Activated CD8-positive, alpha-beta T cell treated with anti-CD3 and anti-CD28 coated beads, Interleukin-2, amount 10 ng/mL, durations not matched to agents 7 days and 5 days (primary cell): ENCODE data around the gene CEACAM3. TPM values are rescaled to one million over a fixed set of nuclear protein-coding genes. Genes with fewer than 3 reads are reported as not detected.

Experiments
- ATAC-seq: fragments of 150-1000 bp; cut with Tn5 transposase; one replicate; pipeline ENCODE4 v1.10.0; 2021; ENCODE audit warnings: moderate library complexity
- CTCF ChIA-PET: fragments of 350-600 bp; sonication (Branson Sonifier 250); formaldehyde crosslinking; loops from one replicate; lab custom pipeline; 2021; ENCODE audit warnings: antibody characterized with exemption; lab: Charles Lee
- POLR2A ChIA-PET: fragments of 350-600 bp; sonication (Branson Sonifier 250); formaldehyde crosslinking; loops from one replicate; lab custom pipeline; 2021; ENCODE audit warnings: antibody characterized with exemption; lab: Charles Lee
- DNase-seq: peaks from one replicate; pipeline ENCODE4 v3.0.0-alpha.2; 2020
- H3K27ac Mint-ChIP-seq: one replicate; pipeline ENCODE4 v1.8.0; 2021; ENCODE audit warnings: mild to moderate bottlenecking, mixed read lengths
- H3K27me3 Mint-ChIP-seq: one replicate; pipeline ENCODE4 v1.8.0; 2021; ENCODE audit warnings: low read depth, mixed read lengths
- H3K36me3 Mint-ChIP-seq: one replicate; pipeline ENCODE4 v1.8.0; 2021; ENCODE audit warnings: low read depth, mixed read lengths
- H3K4me1 Mint-ChIP-seq: one replicate; pipeline ENCODE4 v1.8.0; 2021; ENCODE audit warnings: low read depth, mixed read lengths
- H3K4me3 Mint-ChIP-seq: one replicate; pipeline ENCODE4 v1.8.0; 2021; ENCODE audit warnings: mild to moderate bottlenecking, mixed read lengths
- H3K9me3 Mint-ChIP-seq: one replicate; pipeline ENCODE4 v1.8.0; 2022; ENCODE audit warnings: mixed read lengths; ENCODE audit not compliant: insufficient read depth
- total RNA-seq, 2 experiments: library from RNA; stranded (reverse); gene quantifications; one replicate each; pipeline ENCODE4 v1.2.3, GENCODE V29; 2021

Gene CEACAM3
- total RNA-seq, 2 experiments from 2014 or later = not detected

GRCh38 chr19:41793414-41793727 is 3.0 kb upstream of the CEACAM3 start:
- Mint-ChIP-seq H3K36me3 (no peaks in the 10 kb centered on the region), H3K9me3 (no peaks in the 10 kb centered on the region), H3K27me3 (peaks cover 29% of the 10 kb centered on the region), H3K27ac (no peak overlapping the region), H3K4me3 (no peak overlapping the region), H3K4me1 (no peaks in the 10 kb centered on the region)
- ATAC-seq (no peak), DNase-seq (no peak)
- CTCF ChIA-PET = interaction anchor here (0.6 to 6.1 kb wide), 29 partner anchors 9 to 236 kb away, joined by 3 to 152 read pairs (median 4); partner anchors contain the start of gene RPS19
- POLR2A ChIA-PET = interaction anchor here (0.6 kb wide), 1 partner anchor 321 kb away, joined by 3 read pairs; no protein-coding TSS in a partner anchor

- no peak overlapping the region for H3K4me3 Mint-ChIP-seq
- CTCF ChIA-PET = interaction anchor here (0.6 to 6.1 kb wide), 25 partner anchors 9 to 164 kb away, joined by 3 to 152 read pairs (median 7); partner anchors contain the start of gene RABAC1
- H3K4me1 Mint-ChIP-seq = no peaks in the 10 kb centered on the region
Measured at GRCh38 chr19:41795031-41795461, 1.3 kb upstream of the CEACAM3 start.

GRCh38 chr19:41796901-41797300 is 514 bp downstream of the CEACAM3 start:
- Mint-ChIP-seq H3K9me3 (no peaks in the 10 kb centered on the region), H3K36me3 (no peaks in the 10 kb centered on the region), H3K27me3 (peaks cover 28% of the 10 kb centered on the region), H3K27ac (no peak overlapping the region), H3K4me1 (no peaks in the 10 kb centered on the region), H3K4me3 (no peak overlapping the region)
- DNase-seq (no peak), ATAC-seq (no peak)
- ChIA-PET CTCF (interaction anchor here (0.7 to 5.8 kb wide), 4 partner anchors 12 to 44 kb away, joined by 3 to 69 read pairs (median 20); no protein-coding TSS in a partner anchor), POLR2A (no interaction called here)

More at GRCh38 chr19:41795031-41795461, 1.3 kb upstream of the CEACAM3 start:
- DNase-seq = peak; percentile 77
- H3K9me3 Mint-ChIP-seq = no peaks in the 10 kb centered on the region
- peaks cover 29% of the 10 kb centered on the region for H3K27me3 Mint-ChIP-seq
- POLR2A ChIA-PET = no interaction called here
- H3K36me3 Mint-ChIP-seq = no peaks in the 10 kb centered on the region
- no peak overlapping the region for H3K27ac Mint-ChIP-seq
- ATAC-seq = peak; percentile 91

- CTCF ChIA-PET = interaction anchor here (1.7 kb wide), 1 partner anchor 37 kb away, joined by 3 read pairs; no protein-coding TSS in a partner anchor
- H3K9me3 Mint-ChIP-seq = no peaks in the 10 kb centered on the region
- H3K27me3 Mint-ChIP-seq = peaks cover 19% of the 10 kb centered on the region
- H3K4me3 Mint-ChIP-seq = no peak overlapping the region
- ATAC-seq (no peak), DNase-seq (no peak)
- H3K4me1 Mint-ChIP-seq = peaks cover 14% of the 10 kb centered on the region
- POLR2A ChIA-PET = no interaction called here
- no peak overlapping the region for H3K27ac Mint-ChIP-seq
- no peaks in the 10 kb centered on the region for H3K36me3 Mint-ChIP-seq
Measured at GRCh38 chr19:41799444-41800000, 3.1 kb downstream of the CEACAM3 start.

GRCh38 chr19:41801031-41801430 is 4.6 kb downstream of the CEACAM3 start:
- ATAC-seq (no peak), DNase-seq (no peak)
- peaks cover 17% of the 10 kb centered on the region for H3K4me1 Mint-ChIP-seq
- CTCF ChIA-PET = no interaction called here
- no peaks in the 10 kb centered on the region for H3K9me3 Mint-ChIP-seq
- no peaks in the 10 kb centered on the region for H3K36me3 Mint-ChIP-seq
- POLR2A ChIA-PET = no interaction called here
- no peak overlapping the region for H3K27ac Mint-ChIP-seq
- H3K4me3 Mint-ChIP-seq = no peak overlapping the region
- peaks cover 17% of the 10 kb centered on the region for H3K27me3 Mint-ChIP-seq

- ATAC-seq (no peak), DNase-seq (no peak)
- CTCF ChIA-PET = interaction anchor here (1.1 to 4.6 kb wide), 3 partner anchors 8 to 95 kb away, joined by 3 to 53 read pairs (median 4); no protein-coding TSS in a partner anchor
- H3K36me3 Mint-ChIP-seq = no peaks in the 10 kb centered on the region
- no peaks in the 10 kb centered on the region for H3K9me3 Mint-ChIP-seq
- no peak overlapping the region for H3K4me3 Mint-ChIP-seq
- H3K27ac Mint-ChIP-seq = no peak overlapping the region
- POLR2A ChIA-PET = no interaction called here
- peaks cover 12% of the 10 kb centered on the region for H3K27me3 Mint-ChIP-seq
- peaks cover 17% of the 10 kb centered on the region for H3K4me1 Mint-ChIP-seq
Measured at GRCh38 chr19:41801792-41802211, 5.4 kb downstream of the CEACAM3 start.

GRCh38 chr19:41802770-41803169 is 6.4 kb downstream of the CEACAM3 start:
- Mint-ChIP-seq H3K27ac (no peak overlapping the region), H3K9me3 (no peaks in the 10 kb centered on the region), H3K4me3 (no peak overlapping the region), H3K27me3 (peaks cover 7% of the 10 kb centered on the region), H3K4me1 (peaks cover 17% of the 10 kb centered on the region), H3K36me3 (no peaks in the 10 kb centered on the region)
- ChIA-PET POLR2A (no interaction called here), CTCF (interaction anchor here (1.1 to 4.6 kb wide), 3 partner anchors 9 to 96 kb away, joined by 3 to 53 read pairs (median 4); no protein-coding TSS in a partner anchor)
- ATAC-seq (no peak), DNase-seq (no peak)

GRCh38 chr19:41804336-41804735 is 7.9 kb downstream of the CEACAM3 start:
- H3K4me1 Mint-ChIP-seq = peaks cover 17% of the 10 kb centered on the region
- no peak overlapping the region for H3K4me3 Mint-ChIP-seq
- POLR2A ChIA-PET = no interaction called here
- ATAC-seq (no peak), DNase-seq (no peak)
- H3K9me3 Mint-ChIP-seq = no peaks in the 10 kb centered on the region
- no peak overlapping the region for H3K27ac Mint-ChIP-seq
- CTCF ChIA-PET = interaction anchor here (1.0 to 4.6 kb wide), 3 partner anchors 10 to 97 kb away, joined by 3 to 53 read pairs (median 3); no protein-coding TSS in a partner anchor
- H3K36me3 Mint-ChIP-seq = no peaks in the 10 kb centered on the region
- H3K27me3 Mint-ChIP-seq = peaks cover 7% of the 10 kb centered on the region

- no peaks in the 10 kb centered on the region for H3K9me3 Mint-ChIP-seq
- H3K27ac Mint-ChIP-seq = no peak overlapping the region
- peaks cover 16% of the 10 kb centered on the region for H3K4me1 Mint-ChIP-seq
- CTCF ChIA-PET = interaction anchor here (1.3 kb wide), 1 partner anchor 14 kb away, joined by 4 read pairs; no protein-coding TSS in a partner anchor
- DNase-seq = no peak
- peaks cover 4% of the 10 kb centered on the region for H3K27me3 Mint-ChIP-seq
- no peaks in the 10 kb centered on the region for H3K36me3 Mint-ChIP-seq
- POLR2A ChIA-PET = no interaction called here
- H3K4me3 Mint-ChIP-seq = no peak overlapping the region
- ATAC-seq = no peak
Measured at GRCh38 chr19:41807176-41807575, 10.8 kb downstream of the CEACAM3 start.

- Mint-ChIP-seq H3K4me1 (peaks cover 8% of the 10 kb centered on the region), H3K27me3 (no peaks in the 10 kb centered on the region), H3K36me3 (no peaks in the 10 kb centered on the region), H3K4me3 (no peak overlapping the region), H3K27ac (no peak overlapping the region), H3K9me3 (no peaks in the 10 kb centered on the region)
- DNase-seq (no peak), ATAC-seq (no peak)
- CTCF ChIA-PET = no interaction called here
- POLR2A ChIA-PET = no interaction called here
Measured at GRCh38 chr19:41808663-41809566, 12.5 kb downstream of the CEACAM3 start.

- ChIA-PET POLR2A (no interaction called here), CTCF (interaction anchor here (0.9 to 4.4 kb wide), 3 partner anchors 15 to 57 kb away, joined by 5 to 10 read pairs (median 5); no protein-coding TSS in a partner anchor)
- Mint-ChIP-seq H3K4me3 (no peak overlapping the region), H3K4me1 (peaks cover 8% of the 10 kb centered on the region), H3K27me3 (no peaks in the 10 kb centered on the region), H3K27ac (no peak overlapping the region), H3K9me3 (no peaks in the 10 kb centered on the region), H3K36me3 (no peaks in the 10 kb centered on the region)
- no peak for ATAC-seq
- DNase-seq = no peak
Measured at GRCh38 chr19:41810301-41810700, 13.9 kb downstream of the CEACAM3 start.
